ENCODE measurements around the gene BCAS3.

The BCAS3 gene

GRCh38 chr17:61202564-61202963, 524.9 kb downstream of the BCAS3 start:
- no peak overlapping the region for H3K27ac ChIP-seq
- TF ChIP-seq ZFX (IDR thresholded peaks at IDR 0.05; ENCODE audit: borderline replicate concordance) (no peak), CTCF (IDR thresholded peaks at IDR 0.05) (no peak)

GRCh38 chr17:61203671-61204131, 526.0 kb downstream of the BCAS3 start:
- TF ChIP-seq CTCF (IDR thresholded peaks at IDR 0.05) (no peak), ZFX (IDR thresholded peaks at IDR 0.05; ENCODE audit: borderline replicate concordance) (no peak)
- no peak overlapping the region for H3K27ac ChIP-seq

- H3K27ac ChIP-seq, result no peak overlapping the region
- TF ChIP-seq ZFX (IDR thresholded peaks at IDR 0.05; ENCODE audit: borderline replicate concordance), result no peak
- no peak for TF ChIP-seq CTCF (IDR thresholded peaks at IDR 0.05)
Observed at GRCh38 chr17:61204456-61204855, 526.8 kb downstream of the BCAS3 start.

GRCh38 chr17:61205401-61205800, 527.8 kb downstream of the BCAS3 start:
- H3K27ac ChIP-seq, result no peak overlapping the region
- TF ChIP-seq ZFX (IDR thresholded peaks at IDR 0.05; ENCODE audit: borderline replicate concordance) (no peak), CTCF (IDR thresholded peaks at IDR 0.05) (no peak)

GRCh38 chr17:61205931-61206330, 528.3 kb downstream of the BCAS3 start:
- no peak for TF ChIP-seq ZFX (IDR thresholded peaks at IDR 0.05; ENCODE audit: borderline replicate concordance)
- TF ChIP-seq CTCF (IDR thresholded peaks at IDR 0.05), result no peak
- H3K27ac ChIP-seq, result no peak overlapping the region

GRCh38 chr17:61206922-61207321, 529.3 kb downstream of the BCAS3 start:
- no peak overlapping the region for H3K27ac ChIP-seq
- TF ChIP-seq CTCF (IDR thresholded peaks at IDR 0.05) (no peak), ZFX (IDR thresholded peaks at IDR 0.05; ENCODE audit: borderline replicate concordance) (no peak)

GRCh38 chr17:61208301-61209105, 530.9 kb downstream of the BCAS3 start:
- no peak overlapping the region for H3K27ac ChIP-seq
- TF ChIP-seq ZFX (IDR thresholded peaks at IDR 0.05; ENCODE audit: borderline replicate concordance) (no peak), CTCF (IDR thresholded peaks at IDR 0.05) (no peak)
